Peyer's patch (tissue), 4 donors: ENCODE data around the gene CFAP221. TPM values are rescaled to one million over a fixed set of nuclear protein-coding genes. Genes with fewer than 3 reads are reported as not detected.

Source experiments
- DNase-seq, 3 donors: peaks; one replicate each; pipeline ENCODE4 v3.0.0-alpha.2; 2017 to 2019
- H3K27ac ChIP-seq, 4 donors: fragments of 200-600 bp; sonication (generic); one replicate each; pipeline ENCODE4 v1.5.1; 2016 to 2019
- H3K27me3 ChIP-seq, 2 donors: fragments of 200-600 bp; sonication (generic); one replicate each; pipeline ENCODE4 v1.5.1; 2019
- H3K36me3 ChIP-seq, 3 donors: fragments of 200-600 bp; sonication (generic); one replicate each; pipeline ENCODE4 v1.5.1; 2016 to 2019
- H3K4me1 ChIP-seq, 4 donors: fragments of 200-600 bp; sonication (generic); one replicate each; pipeline ENCODE4 v1.5.1; 2016 to 2019
- H3K4me3 ChIP-seq, 4 donors: fragments of 200-600 bp; sonication (generic); 1 replicate in 3 of 4; 2 replicates in 1 of 4; pipeline ENCODE4 v1.5.1; 2016 to 2019; ENCODE audit warnings: mild to moderate bottlenecking in 1 of 4
- H3K9me3 ChIP-seq, 4 donors: fragments of 200-600 bp; sonication (generic); one replicate each; pipeline ENCODE4 v1.5.1; 2016 to 2019; ENCODE audit warnings: mild to moderate bottlenecking in 1 of 4
- CTCF ChIP-seq, 6 experiments: fragments of 450-650 bp in 4 of 6; fragments of 200-600 bp in 2 of 6; sonication (generic) in 1 of 6; IDR thresholded peaks; one replicate each; pipeline ENCODE4 v1.5.1; 2017 to 2019; ENCODE audit warnings: antibody characterized with exemption in 6 of 6, mild to moderate bottlenecking in 3 of 6, moderate library complexity in 1 of 6
- POLR2A ChIP-seq, 2 donors: fragments of 450-650 bp; IDR thresholded peaks; one replicate each; pipeline ENCODE4 v1.5.1; 2017; ENCODE audit warnings: antibody characterized with exemption in 2 of 2, mild to moderate bottlenecking in 2 of 2, moderate library complexity in 2 of 2
- total RNA-seq, 4 donors: library from RNA; depleted of rRNA; stranded (reverse); fragments of >200 nt; gene quantifications; one replicate each; pipeline ENCODE4 v1.1.0, GENCODE V29; 2016

The CFAP221 gene
- total RNA-seq, 4 donors from 2014 or later: 2.8 to 6.6 (median 3.6) TPM

- Histone ChIP-seq H3K36me3 (no peaks in the 10 kb centered on the region), H3K9me3 (no peaks in the 10 kb centered on the region), H3K27me3 (no peaks in the 10 kb centered on the region), H3K27ac (no peak overlapping the region), H3K4me3 (no peak overlapping the region), H3K4me1 (no peaks in the 10 kb centered on the region)
- DNase-seq: no peak
- TF ChIP-seq CTCF (IDR thresholded peaks at IDR 0.05) (no peak), POLR2A (IDR thresholded peaks at IDR 0.05) (no peak)
These were observed 118.0 kb downstream of the CFAP221 start for GRCh38 chr2:119662297-119662696.

GRCh38 chr2:119668546-119668945 lies 124.3 kb downstream of the CFAP221 start:
- H3K27ac ChIP-seq: no peak overlapping the region
- H3K27me3 ChIP-seq: no peaks in the 10 kb centered on the region
- DNase-seq: no peak
- H3K4me3 ChIP-seq: no peak overlapping the region
- H3K4me1 ChIP-seq: no peaks in the 10 kb centered on the region
- TF ChIP-seq POLR2A (IDR thresholded peaks at IDR 0.05): no peak
- TF ChIP-seq CTCF (IDR thresholded peaks at IDR 0.05): no peak
- H3K9me3 ChIP-seq: no peaks in the 10 kb centered on the region
- no peaks in the 10 kb centered on the region for H3K36me3 ChIP-seq

- Histone ChIP-seq H3K9me3 (no peaks in the 10 kb centered on the region), H3K27ac (no peak overlapping the region), H3K4me1 (no peaks in the 10 kb centered on the region), H3K27me3 (no peaks in the 10 kb centered on the region), H3K36me3 (no peaks in the 10 kb centered on the region), H3K4me3 (no peak overlapping the region)
- no peak for DNase-seq
- no peak for TF ChIP-seq POLR2A (IDR thresholded peaks at IDR 0.05)
These were observed 126.8 kb downstream of the CFAP221 start for GRCh38 chr2:119671016-119671415.

GRCh38 chr2:119671752-119672151 lies 127.5 kb downstream of the CFAP221 start:
- H3K27ac ChIP-seq: no peak overlapping the region
- H3K4me3 ChIP-seq: no peak overlapping the region
- DNase-seq: no peak
- no peaks in the 10 kb centered on the region for H3K9me3 ChIP-seq
- no peaks in the 10 kb centered on the region for H3K4me1 ChIP-seq
- no peaks in the 10 kb centered on the region for H3K36me3 ChIP-seq
- TF ChIP-seq POLR2A (IDR thresholded peaks at IDR 0.05) (no peak), CTCF (IDR thresholded peaks at IDR 0.05) (no peak)
- H3K27me3 ChIP-seq: no peaks in the 10 kb centered on the region

GRCh38 chr2:119672161-119672862 lies 128.1 kb downstream of the CFAP221 start:
- Histone ChIP-seq H3K9me3 (no peaks in the 10 kb centered on the region), H3K36me3 (no peaks in the 10 kb centered on the region), H3K27ac (no peak overlapping the region), H3K27me3 (no peaks in the 10 kb centered on the region), H3K4me1 (no peaks in the 10 kb centered on the region), H3K4me3 (no peak overlapping the region)
- no peak for DNase-seq
- no peak for TF ChIP-seq POLR2A (IDR thresholded peaks at IDR 0.05)
- no peak for TF ChIP-seq CTCF (IDR thresholded peaks at IDR 0.05)

- Histone ChIP-seq H3K27ac (no peak overlapping the region), H3K9me3 (no peaks in the 10 kb centered on the region), H3K4me3 (no peak overlapping the region), H3K27me3 (no peaks in the 10 kb centered on the region), H3K4me1 (peaks cover 0 to 6% (median 0%) of the 10 kb centered on the region in 4 donors), H3K36me3 (no peaks in the 10 kb centered on the region)
- no peak for DNase-seq
- no peak for TF ChIP-seq CTCF (IDR thresholded peaks at IDR 0.05)
- TF ChIP-seq POLR2A (IDR thresholded peaks at IDR 0.05): no peak
These were observed 129.5 kb downstream of the CFAP221 start for GRCh38 chr2:119673796-119674195.
